HepG2 (cell line): Measurements from ENCODE around the gene NFATC4. TPM values are rescaled to one million over a fixed set of nuclear protein-coding genes. Genes with fewer than 3 reads are reported as not detected.

ENCODE experiments used
- ADNP ChIP-seq: sonication (generic); formaldehyde crosslinking; IDR thresholded peaks from 2 replicates; pipeline ENCODE4 v1.4.0; 2020; ENCODE audit warnings: missing genetic modification reagents
- MTERF4 ChIP-seq: sonication (generic); formaldehyde crosslinking; IDR thresholded peaks from 2 replicates; pipeline ENCODE4 v1.8.0; 2023; ENCODE audit warnings: mild to moderate bottlenecking, missing genetic modification reagents
- NFAT5 ChIP-seq: sonication (generic); formaldehyde crosslinking; IDR thresholded peaks from 2 replicates; pipeline ENCODE4 v1.4.0; 2020; ENCODE audit warnings: missing genetic modification reagents
- NRL ChIP-seq: sonication (generic); formaldehyde crosslinking; IDR thresholded peaks from 2 replicates; pipeline ENCODE4 v1.5.0; 2020; ENCODE audit warnings: missing genetic modification reagents, mild to moderate bottlenecking, moderate library complexity, borderline replicate concordance
- ZBTB7A ChIP-seq: sonication (generic); formaldehyde crosslinking; IDR thresholded peaks from 2 replicates; pipeline ENCODE4 v1.8.0; 2022; ENCODE audit warnings: mild to moderate bottlenecking, missing genetic modification reagents
- ZNF501 ChIP-seq: sonication (generic); formaldehyde crosslinking; IDR thresholded peaks from 2 replicates; pipeline ENCODE4 v1.5.1; 2020; ENCODE audit warnings: mild to moderate bottlenecking, moderate library complexity, missing genetic modification reagents
- ZNF766 ChIP-seq: sonication (generic); formaldehyde crosslinking; IDR thresholded peaks from 2 replicates; pipeline ENCODE4 v1.5.0; 2020; ENCODE audit warnings: missing genetic modification reagents, borderline replicate concordance
- polyA plus RNA-seq, 8 experiments: library from polyadenylated mRNA; depleted of rRNA in 3 of 8; stranded (reverse) in 7 of 8; unstranded in 1 of 8; fragments of >200 nt; fragmentation: Illumina TruSeq in 4 of 8; extraction: Trizol in 4 of 8; gene quantifications; 2 replicates each; pipeline versions ENCODE4 v1.2.1 to v1.2.3, GENCODE V29; 2011 to 2016; ENCODE audit warnings: low read depth in 4 of 8, missing spikeins in 1 of 8, mixed read lengths in 1 of 8; ENCODE audit not compliant: insufficient read depth in 1 of 8
- total RNA-seq, 5 experiments: library from RNA; depleted of rRNA; stranded (reverse); fragments of >200 nt; fragmentation: Illumina TruSeq; extraction: Trizol; gene quantifications; 2 replicates each; pipeline ENCODE4 v1.2.3, GENCODE V29; 2016; ENCODE audit warnings: low read depth in 1 of 5

Gene NFATC4
- total and polyA plus RNA-seq, 2 of the 13 experiments (the other 11 are each of a cell fraction or from before 2014, with no cell fraction given), result 0.04 to 0.15 TPM

- TF ChIP-seq NFAT5, result peak; percentile 25; the same call in 1 of the 2 replicates
- no peak for TF ChIP-seq MTERF4
- TF ChIP-seq ZBTB7A (CRISPR knock-in tag), result no peak
- TF ChIP-seq NRL (CRISPR knock-in tag), result no peak
- no peak for TF ChIP-seq ZNF501
- peak; percentile 79; the same call in 1 of the 2 replicates for TF ChIP-seq ZNF766 (CRISPR knock-in tag)
- no peak for TF ChIP-seq ADNP
- TF ChIP-seq, all 625 proteins: peak for 29
Observed at GRCh38 chr14:24331731-24332267, 36.2 kb upstream of the NFATC4 start (continued).
